Activated T-cell treated with anti-CD3 and anti-CD28 coated beads for 4 hours (primary cell): Measurements from ENCODE around the gene ADPRHL1.

Source experiments
- DNase-seq: peaks from one replicate; pipeline ENCODE4 v3.0.0-alpha.2; 2020

The ADPRHL1 gene

DNA sequence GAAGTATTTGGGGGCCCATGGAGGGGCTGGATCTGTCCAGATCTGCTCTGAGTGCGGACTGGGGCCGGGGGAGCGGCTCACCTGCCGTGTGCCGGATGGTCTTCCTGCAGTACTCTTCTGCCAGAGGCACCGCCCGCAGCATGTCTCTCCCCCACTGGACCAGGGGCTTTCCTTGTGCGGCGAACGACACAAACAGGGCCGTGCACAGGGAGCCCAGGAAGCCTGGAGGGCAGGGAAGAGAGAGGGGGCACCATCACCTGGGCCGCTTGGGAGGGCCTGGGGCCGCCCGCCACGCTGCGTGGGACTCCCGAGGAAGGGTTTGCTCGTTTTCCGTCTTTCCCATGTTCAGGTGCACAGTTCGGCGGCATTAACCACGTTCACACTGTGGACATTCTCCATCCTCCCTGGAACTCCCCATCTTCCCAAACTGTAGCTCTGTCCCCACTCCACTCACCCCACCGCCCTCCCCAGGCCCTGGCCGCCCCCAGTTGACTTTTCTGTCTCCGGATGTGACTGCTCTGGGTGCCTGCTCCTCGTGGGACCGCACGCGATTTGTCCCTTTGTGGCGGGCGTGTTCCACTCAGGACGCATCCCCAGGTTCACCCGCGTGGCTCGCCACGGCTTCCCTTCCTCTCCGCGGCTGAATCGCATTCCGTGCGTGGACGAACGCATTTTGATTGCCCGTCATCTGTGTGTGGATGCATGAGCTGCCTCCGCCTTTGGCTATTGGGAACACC, 24.2 kb downstream of the ADPRHL1 start:
- DNase-seq = no peak

DNA sequence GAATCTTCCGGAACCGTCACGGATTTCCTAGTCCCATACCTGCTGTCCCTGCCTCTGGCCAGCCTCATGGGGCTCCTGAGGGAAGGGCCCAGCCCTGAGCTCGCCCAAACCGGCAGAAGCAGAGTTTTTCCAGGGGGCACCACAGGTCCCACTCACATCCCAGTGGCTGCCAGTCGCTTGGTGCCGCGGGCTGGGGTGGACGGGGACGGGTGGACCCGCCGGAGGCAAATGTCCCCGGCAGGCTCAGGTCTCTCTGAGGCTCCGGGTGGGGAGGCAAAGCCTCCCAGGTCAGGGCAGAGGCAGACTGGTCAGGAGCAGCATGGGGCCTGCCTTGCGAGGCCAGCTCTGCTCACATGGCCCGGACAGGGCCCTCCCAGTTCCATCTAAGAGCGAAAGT, 24.8 kb downstream of the ADPRHL1 start:
- no peak for DNase-seq

DNA sequence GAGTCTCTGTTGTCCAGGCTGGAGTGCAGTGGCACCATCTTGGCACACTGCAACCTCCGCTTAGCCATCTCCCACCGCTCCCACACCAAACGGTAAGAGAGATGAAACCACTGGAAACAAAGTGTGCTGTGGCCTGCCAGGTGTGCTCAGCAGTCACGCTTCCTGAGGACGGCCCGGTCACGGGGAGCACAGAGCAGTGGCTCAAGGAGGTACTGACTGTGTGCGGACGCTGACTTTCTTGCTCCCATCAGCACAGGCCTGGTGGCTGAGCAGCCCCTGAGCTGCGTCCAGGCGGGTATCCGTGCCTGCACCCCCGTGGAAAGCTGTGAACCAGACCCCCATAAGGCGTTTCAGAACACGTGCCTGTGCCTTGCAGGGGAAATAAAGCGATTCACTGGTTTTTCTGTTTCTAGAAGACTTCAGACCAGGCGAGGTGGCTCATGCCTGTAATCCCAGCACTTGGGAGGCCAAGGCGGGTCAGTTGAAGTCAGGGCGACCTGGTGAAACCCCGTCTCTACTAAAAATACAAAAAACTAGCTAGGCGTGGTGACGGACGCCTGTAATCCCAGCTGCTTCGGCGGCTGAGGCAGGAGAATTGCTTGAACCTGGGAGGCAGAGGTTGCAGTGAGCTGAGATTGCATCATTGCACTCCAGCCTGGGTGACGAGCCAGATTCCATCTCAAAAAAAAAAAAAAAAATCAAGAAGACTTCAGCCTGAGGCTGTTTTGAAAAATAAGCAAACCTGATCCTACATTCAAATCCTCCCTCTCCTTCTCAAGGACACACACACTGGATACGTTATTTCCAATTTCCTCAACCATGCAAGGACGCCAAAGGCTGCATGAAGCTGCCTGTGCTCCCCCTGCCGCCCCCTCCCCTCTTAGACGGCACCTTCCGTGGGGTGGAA, 25.5 kb downstream of the ADPRHL1 start:
- no peak for DNase-seq

DNA sequence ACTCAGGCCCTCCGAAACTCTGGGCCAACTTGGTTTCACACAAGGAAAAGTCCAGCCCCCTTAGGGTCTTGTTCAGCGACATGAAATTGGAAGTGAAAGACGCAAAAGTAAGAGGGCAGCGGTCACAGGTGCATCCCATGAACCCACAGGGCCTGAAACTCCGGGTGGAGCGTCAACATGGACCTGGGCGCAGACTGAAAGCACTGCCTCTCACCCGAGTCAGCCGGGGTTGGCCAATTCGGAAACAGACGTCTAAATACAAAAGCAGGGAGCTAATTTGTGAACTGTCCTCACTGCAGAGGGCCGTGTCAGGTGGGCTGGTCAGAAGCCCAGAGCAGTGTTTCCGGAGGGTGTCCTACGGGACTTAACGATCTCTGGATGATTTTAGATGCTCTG, 26.7 kb downstream of the ADPRHL1 start:
- no peak for DNase-seq

DNA sequence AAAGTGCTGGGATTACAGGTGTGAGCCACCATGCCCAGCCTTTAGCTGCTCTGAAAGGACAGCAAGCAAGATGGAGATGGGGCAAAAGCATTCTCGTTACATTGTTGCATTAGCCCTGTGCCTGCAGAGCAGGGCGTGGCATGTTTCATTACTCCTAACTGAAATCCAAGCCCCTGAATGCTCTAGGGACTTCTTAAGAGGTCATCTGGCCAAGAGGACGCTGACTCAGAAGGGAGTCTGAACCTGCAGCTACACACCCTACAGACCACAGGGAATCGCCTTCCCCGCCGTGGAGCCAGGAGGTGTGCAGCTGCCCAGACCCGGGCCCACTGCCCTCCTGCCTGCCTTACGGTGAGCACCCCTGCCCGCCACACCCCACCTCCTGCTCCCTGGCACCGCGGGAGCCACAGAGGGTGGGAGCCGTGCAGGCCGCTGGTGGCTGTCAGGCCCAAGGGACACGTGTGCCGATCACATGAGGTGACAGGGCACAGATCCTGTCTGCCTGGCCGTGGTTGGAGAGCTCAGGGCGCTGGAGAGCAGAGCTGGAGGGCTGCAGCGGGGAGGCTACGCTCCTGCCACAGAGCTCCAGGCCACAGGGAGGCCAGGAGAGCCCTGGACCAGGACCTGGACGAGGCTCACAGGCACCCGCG, 27.2 kb downstream of the ADPRHL1 start:
- DNase-seq = no peak

DNA sequence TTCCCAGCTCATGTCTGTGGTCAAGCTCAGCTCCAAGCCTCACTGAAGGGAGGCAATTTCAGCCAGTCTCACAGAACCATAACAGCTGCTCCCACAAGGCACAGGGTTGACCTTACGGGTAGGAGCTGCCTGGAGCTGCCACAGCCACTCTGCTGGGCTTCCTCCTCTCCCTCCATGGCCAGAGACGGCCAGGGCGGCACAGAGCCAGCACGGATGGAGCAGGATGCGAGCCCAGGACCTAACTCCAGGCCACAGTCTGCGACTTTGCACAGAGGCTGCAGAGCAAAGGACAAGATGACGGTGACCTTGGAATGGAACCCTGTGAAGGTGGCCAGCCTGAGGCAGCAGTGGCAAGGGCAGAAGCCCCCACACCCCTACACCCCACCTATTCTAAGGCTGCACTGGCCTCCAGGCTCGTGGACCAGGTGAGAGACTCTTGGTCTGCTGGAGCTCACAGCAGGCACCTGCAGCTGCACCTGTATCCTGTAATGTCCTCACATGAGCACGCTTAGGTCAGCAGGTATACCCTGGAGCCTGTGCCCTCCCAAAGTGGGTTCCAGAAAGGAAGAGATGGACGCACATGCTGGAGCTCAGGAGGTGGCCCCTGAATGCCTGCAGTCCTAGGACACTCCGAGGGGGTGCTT, 29.6 kb downstream of the ADPRHL1 start:
- DNase-seq = no peak

DNA sequence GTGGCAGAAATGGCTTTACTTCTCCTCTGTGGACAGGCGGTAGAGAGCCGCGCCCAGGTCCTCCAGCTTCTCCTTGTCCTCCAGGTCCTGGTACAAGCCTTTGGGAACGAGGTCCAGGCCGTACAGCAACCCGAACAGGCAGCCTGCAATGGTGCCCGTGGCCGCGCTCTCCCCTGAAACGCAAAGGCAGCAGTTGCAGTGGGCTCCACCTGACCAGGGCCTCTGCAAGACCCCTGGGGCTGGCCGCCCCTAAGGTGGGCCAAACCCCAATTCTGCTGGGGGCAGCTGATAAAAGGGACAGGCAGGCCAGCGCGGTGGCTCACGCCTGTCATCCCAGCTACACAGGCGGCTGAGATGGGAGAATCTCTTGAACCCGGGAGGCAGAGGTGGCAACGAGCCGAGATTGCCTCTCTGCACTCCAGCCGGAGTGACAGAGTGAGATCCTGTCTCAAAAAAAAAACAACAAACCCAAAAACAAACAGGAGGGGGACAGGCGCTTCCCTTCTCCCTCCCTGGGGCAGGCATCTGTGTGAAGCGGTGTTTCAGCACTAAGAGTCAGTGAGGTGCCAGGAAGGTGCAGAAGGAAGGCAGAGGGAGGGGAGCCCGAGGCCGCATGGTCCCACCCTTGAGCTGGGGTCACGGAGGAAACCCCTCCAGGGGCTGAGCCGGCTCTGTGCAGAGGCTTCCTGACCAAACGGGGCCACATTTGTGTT, 30.3 kb downstream of the ADPRHL1 start:
- DNase-seq = no peak

DNA sequence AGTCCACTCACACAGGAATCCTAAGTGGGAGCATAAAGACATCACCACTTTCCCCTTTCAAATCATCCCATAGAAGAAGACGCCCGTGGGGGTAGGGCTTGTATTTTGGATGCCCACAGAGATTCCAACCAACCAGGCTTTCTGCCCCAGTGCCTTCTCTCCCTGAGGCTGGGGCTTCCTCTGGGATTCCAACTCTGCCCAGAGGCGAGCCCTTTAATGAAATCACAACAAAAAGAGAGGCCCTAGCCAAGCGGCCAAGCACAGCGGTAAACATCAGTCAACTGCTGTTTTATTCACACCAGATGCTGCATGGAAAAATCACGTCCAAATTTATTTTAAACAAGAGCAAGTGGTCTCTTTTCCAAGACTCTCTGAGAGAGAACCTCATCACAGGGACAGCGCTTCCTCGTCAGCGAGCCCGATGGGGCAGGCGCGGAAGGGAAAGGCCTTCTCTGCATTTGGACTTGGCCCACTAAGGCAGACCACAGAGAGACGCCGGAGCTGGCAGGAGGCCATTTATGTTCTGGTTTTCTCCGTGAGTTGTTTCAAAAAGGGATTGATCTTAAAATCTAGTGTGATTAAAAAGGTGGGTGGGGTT, 31.5 kb downstream of the ADPRHL1 start:
- no peak for DNase-seq

DNA sequence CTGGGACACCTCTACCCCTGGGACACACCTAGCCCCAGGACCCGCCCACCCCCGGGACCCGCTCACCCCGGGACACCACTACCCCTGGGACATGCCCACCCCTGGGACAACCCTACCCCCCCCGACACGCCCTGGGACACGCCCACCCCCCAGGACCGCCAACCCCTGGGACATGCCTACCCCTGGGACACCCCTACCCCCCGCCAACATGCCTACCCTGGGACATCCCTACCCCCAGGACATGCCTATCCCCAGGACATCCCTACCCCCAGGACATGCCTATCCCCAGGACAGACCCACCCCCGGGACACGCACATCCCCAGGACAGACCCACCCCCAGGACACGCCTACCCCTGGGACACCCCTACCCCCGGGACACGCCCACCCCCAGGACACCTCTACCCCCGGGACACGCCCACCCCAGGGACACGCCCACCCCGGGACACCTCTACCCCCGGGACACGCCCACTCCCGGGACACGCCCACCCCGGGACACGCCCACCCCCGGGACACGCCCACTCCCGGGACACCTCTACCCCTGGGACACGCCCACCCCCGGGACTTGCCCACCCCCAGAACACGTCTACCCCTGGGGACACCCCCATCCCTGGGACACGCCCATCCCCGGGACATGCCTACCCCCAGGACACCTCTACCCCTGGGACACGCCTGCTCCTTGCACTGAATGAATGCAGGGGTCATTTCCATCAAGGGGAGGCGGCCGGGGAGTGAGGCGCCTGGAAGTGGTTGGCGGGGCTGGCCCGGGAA, 32.3 kb downstream of the ADPRHL1 start:
- no peak for DNase-seq

DNA sequence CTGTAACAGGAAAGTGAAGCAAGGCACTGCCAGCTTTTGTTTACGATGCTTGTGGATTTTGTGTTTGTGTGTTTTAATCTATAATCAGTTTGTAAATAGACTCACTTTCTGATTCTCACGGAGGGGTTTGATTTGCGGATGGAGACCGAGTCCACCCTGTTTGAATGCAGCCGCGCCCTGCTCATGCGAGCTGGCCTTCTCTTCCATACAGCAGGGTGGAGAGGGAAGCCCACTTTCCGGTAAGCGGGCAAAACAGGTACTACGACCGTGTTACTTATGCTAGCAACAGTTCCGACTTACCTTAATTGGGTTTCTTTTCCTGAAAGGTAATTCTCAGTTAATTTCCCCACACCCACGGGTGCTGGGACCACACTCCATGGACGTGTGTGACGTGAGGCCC, 33.1 kb downstream of the ADPRHL1 start:
- DNase-seq = no peak

DNA sequence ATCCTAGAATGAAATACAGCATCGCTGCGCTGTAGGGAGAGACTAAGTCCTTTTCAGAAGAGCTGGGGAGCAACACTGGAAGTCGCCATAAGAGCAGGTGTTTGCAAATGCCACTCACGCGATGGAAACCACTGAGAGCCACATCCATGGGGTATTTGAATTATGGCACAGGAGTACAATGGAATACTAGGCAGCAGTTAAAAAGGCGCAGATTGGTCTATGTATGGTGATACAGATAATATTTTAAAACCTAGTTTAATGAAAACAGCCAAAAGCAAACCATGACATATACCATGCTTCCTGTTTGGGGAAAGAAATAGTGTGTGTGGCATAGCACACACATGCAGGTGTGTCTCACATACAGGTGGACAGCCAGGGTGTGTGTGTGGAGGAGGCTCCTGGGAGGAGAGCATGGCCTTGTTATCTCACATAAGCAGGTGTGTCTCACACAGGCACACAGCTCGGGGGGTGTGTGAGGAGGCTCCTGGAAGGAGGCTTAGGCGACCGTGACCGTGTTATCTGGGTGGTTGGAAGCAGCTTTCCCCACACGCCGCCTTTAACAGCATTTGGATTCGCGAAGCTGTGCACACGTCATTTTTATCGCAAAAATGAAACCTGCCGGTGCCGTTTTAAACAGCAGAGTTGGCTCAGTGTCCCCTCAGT, 33.6 kb downstream of the ADPRHL1 start:
- no peak for DNase-seq

DNA sequence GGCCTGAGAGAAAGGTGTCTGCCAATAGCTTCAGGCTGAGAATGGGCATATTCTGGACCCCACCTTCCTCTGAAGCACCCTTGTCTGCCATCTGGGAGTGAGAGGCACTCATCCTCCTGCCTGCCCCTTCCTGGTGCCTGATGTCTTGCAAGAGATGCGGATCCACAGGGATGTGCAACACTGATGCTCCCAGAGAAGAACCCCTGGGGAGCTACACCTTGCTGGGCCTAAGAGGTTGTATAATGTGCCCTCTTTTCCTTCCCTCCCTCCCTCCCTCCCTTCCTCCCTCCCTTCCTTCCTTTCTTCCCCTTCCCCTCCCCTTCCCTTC, 34.6 kb downstream of the ADPRHL1 start:
- DNase-seq = no peak

DNA sequence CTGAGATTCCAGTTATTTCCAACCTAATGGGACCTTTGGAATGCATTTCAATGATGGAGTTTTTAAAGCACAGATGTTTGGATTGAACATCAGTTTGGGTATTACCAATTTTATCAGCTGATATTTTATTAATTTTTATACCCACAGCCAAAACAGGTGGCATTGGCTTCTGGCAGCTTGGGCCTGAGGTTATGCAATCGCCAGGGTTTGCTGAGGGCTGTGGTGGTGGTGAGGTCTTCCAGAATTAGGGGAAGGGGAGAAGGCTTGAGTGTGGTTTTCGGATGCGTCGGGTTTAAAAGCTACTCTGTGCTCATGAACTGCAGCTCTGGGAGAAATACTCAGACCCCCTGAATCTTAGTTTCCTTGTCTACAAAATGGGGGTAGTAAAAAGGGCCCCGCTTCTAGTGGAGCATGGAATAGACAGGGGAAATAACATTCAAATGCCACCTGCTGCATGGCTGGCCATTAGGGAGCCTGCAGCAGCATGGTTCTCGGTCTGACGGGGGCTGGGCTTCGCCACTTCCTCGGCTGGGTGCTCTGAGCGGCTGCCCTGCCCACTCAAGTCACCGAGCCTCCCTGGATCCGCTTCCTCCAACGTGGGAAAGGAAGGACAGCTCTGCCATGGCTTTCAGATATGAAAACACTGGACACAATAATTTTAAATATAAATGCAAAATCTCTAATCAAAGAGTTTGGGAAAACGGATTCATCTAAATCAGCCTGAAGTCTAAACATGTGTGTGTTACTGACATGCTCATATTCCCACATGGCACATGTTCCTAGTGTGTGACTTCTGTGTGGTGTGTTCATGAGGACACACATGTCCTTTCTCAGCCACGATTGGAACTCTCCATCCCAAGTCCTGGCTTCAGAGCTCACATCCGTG, 35.2 kb downstream of the ADPRHL1 start:
- DNase-seq = no peak

DNA sequence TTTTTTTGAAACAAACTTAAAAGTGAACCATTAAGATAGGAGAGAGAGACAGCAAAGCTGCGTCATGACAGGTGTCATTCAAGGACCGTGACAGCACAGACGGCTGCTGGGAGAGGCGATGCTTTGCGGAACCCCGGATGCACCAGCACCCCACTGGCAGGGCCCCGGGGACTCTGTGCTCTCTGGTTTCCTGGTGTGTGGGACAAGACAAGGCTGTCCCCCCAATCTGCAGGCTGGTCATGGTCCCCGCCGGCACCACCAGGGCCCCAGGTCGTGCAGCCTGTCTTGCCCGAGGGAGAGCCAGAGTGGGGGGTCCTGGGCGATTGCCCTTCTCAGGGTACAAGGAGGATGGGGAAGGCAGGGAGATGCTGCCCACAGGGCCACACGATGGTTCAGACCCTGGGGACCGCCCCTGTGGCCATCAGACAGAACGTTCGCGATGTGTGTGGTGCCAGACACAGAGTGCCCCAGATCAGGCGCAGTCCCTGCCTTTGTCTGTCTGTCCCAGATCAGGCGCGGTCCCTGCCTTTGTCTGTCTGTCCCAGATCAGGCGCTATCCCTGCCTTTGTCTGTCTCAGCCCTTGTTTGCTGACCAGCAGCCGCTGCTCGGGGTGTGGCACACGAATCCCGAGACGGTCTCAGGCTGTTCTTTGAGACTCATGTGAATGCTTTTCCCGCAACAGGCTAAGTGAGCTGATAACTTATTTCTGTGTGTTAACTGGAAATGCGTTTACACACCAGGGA, 36.1 kb downstream of the ADPRHL1 start:
- no peak for DNase-seq

DNA sequence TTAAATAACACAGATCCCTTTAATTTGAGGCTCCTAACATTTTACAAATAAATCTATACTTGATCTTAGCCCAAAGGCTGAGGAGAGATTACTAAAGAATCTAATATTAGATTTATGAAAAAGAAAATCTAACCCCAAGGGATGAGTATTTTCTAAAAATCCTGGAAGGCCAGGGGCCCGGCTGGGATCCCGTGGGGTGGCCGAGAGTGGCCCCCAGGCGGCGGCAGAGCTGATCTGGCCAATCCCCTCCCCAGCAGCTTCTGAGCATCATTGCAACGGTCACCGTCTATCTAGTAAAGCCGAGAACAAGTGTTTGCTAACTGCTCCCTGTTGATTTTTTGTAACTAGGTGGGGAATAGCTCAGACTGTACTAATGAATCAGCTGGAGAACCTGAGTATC, 37.5 kb downstream of the ADPRHL1 start:
- DNase-seq = no peak

DNA sequence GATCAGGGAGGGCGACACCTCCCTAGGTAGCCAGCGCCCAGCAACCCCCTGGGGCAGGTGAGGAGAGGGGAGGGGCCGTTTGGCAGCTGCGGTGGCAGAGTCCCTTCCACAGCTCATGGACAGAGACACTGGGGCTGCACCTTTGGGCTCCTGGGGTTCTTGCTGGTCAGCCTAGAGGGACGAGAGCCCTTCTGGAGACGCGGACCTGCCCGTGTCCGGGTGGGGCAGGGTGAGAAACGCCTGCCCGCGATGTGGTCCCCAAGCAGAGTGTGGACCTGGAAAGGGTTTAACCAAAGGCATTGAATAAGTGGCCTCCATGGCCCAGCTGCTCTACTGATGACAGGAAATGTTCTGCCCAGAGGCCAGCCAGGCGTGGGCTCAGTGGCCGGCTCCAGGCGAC, 38.3 kb downstream of the ADPRHL1 start:
- no peak for DNase-seq

DNA sequence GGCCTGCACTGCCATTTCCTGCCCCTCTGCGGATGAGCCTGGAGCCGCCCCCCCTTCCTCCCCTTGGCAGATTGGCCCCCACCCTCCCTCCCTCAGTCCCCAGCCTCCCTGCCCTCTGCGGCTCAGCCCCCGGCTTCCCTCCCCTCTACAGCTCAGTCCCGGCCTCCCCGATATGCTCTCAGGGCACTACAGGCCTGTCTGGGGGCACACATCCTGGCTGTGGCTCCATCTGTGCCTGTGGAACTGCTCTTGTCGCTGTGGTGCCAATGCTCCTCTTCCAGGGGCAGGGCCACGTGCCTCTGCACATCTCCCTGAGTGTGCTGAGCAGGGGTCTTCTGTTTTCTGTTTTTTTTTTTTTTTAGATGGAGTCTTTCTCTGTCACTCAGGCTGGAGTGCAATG, 39.0 kb downstream of the ADPRHL1 start:
- no peak for DNase-seq

DNA sequence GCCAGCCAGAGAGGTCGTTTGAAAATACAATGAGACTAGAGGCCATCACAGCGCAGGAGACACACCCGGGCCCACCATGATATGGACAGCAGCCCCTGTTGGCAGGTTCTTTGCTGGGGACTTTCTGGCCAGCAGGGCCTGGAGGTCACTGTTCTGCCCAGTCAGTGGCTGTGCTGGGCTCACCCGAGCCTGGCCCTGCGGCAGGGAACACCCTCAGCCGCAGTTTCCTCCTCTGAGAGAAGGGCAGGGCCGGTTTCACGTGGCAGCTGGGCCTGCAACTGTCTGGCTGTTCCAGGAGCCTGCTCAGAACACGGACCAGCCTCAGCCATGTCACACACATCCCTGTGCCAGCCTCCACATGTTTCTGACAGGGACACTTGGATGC, 39.4 kb downstream of the ADPRHL1 start:
- no peak for DNase-seq
